HEK293 (cell line): ENCODE data around the gene OPN4.

Experiments
- FEZF1 ChIP-seq: fragments of 450-650 bp; formaldehyde crosslinking; IDR thresholded peaks from 2 replicates; pipeline ENCODE4 v1.5.1; 2016; ENCODE audit warnings: missing biosample characterization, missing genetic modification characterization
- GFI1B ChIP-seq: fragments of 450-650 bp; formaldehyde crosslinking; IDR thresholded peaks from 2 replicates; pipeline ENCODE4 v1.5.1; 2016; ENCODE audit warnings: missing biosample characterization, missing genetic modification characterization
- HOXD13 ChIP-seq: sonication (generic); formaldehyde crosslinking; IDR thresholded peaks from 2 replicates; pipeline ENCODE4 v1.8.0; 2022; ENCODE audit warnings: missing genetic modification reagents, borderline replicate concordance
- KLF9 ChIP-seq: fragments of 450-650 bp; formaldehyde crosslinking; IDR thresholded peaks from 2 replicates; pipeline ENCODE4 v1.5.1; 2016; ENCODE audit warnings: missing biosample characterization, missing genetic modification characterization, low read depth
- MEIS1 ChIP-seq: sonication (generic); formaldehyde crosslinking; IDR thresholded peaks from 2 replicates; pipeline ENCODE4 v1.8.1; 2022; ENCODE audit warnings: missing genetic modification reagents, mild to moderate bottlenecking, borderline replicate concordance
- SCRT2 ChIP-seq: fragments of 450-650 bp; formaldehyde crosslinking; IDR thresholded peaks from 2 replicates; pipeline ENCODE4 v1.5.1; 2016; ENCODE audit warnings: missing biosample characterization, missing genetic modification characterization
- SP3 ChIP-seq: fragments of 450-650 bp; formaldehyde crosslinking; IDR thresholded peaks from 2 replicates; pipeline ENCODE4 v1.5.1; 2016; ENCODE audit warnings: missing biosample characterization, missing genetic modification characterization
- ZBTB44 ChIP-seq: fragments of 450-650 bp; IDR thresholded peaks from 2 replicates; pipeline ENCODE4 v1.5.1; 2018; ENCODE audit warnings: missing biosample characterization, mild to moderate bottlenecking, missing genetic modification characterization
- ZBTB8A ChIP-seq: fragments of 450-650 bp; formaldehyde crosslinking; IDR thresholded peaks from 2 replicates; pipeline ENCODE4 v1.5.1; 2016; ENCODE audit warnings: missing biosample characterization, missing genetic modification characterization
- ZFP41 ChIP-seq: fragments of 450-650 bp; formaldehyde crosslinking; IDR thresholded peaks from 2 replicates; pipeline ENCODE4 v1.5.1; 2016; ENCODE audit warnings: missing biosample characterization, missing genetic modification characterization, borderline replicate concordance
- ZNF112 ChIP-seq: fragments of 450-650 bp; formaldehyde crosslinking; IDR thresholded peaks from 2 replicates; pipeline ENCODE4 v1.5.0; 2017; ENCODE audit warnings: missing biosample characterization, missing genetic modification characterization
- ZNF391 ChIP-seq: fragments of 450-650 bp; formaldehyde crosslinking; IDR thresholded peaks from 2 replicates; pipeline ENCODE4 v1.5.1; 2016; ENCODE audit warnings: low read depth, missing biosample characterization, missing genetic modification characterization, borderline replicate concordance
- ZNF473 ChIP-seq: fragments of 450-650 bp; formaldehyde crosslinking; IDR thresholded peaks from 2 replicates; pipeline ENCODE4 v1.5.1; 2017; ENCODE audit warnings: missing biosample characterization, missing genetic modification characterization
- ZNF514 ChIP-seq: fragments of 450-650 bp; formaldehyde crosslinking; IDR thresholded peaks from 2 replicates; pipeline ENCODE4 v1.5.1; 2016; ENCODE audit warnings: missing biosample characterization, missing genetic modification characterization
- ZNF610 ChIP-seq: fragments of 450-650 bp; formaldehyde crosslinking; IDR thresholded peaks from 2 replicates; pipeline ENCODE4 v1.5.1; 2016; ENCODE audit warnings: missing biosample characterization, missing genetic modification characterization, borderline replicate concordance
- ZNF623 ChIP-seq: fragments of 450-650 bp; formaldehyde crosslinking; IDR thresholded peaks from 2 replicates; pipeline ENCODE4 v1.5.1; 2016; ENCODE audit warnings: missing biosample characterization, missing genetic modification characterization
- ZNF626 ChIP-seq: fragments of 450-650 bp; sonication (Bioruptor Pico); formaldehyde crosslinking; IDR thresholded peaks from 2 replicates; pipeline ENCODE4 v1.5.1; 2018; ENCODE audit warnings: missing biosample characterization, missing genetic modification characterization, inconsistent platforms
- ZNF701 ChIP-seq: fragments of 450-650 bp; formaldehyde crosslinking; IDR thresholded peaks from 2 replicates; pipeline ENCODE4 v1.5.1; 2016; ENCODE audit warnings: missing biosample characterization, missing genetic modification characterization
- ZNF747 ChIP-seq: fragments of 450-650 bp; formaldehyde crosslinking; IDR thresholded peaks from 2 replicates; pipeline ENCODE4 v1.5.1; 2016; ENCODE audit warnings: missing biosample characterization, missing genetic modification characterization
- ZSCAN16 ChIP-seq: fragments of 450-650 bp; formaldehyde crosslinking; IDR thresholded peaks from 2 replicates; pipeline ENCODE4 v1.5.1; 2016; ENCODE audit warnings: missing biosample characterization, missing genetic modification characterization
- ZSCAN23 ChIP-seq: fragments of 450-650 bp; formaldehyde crosslinking; IDR thresholded peaks from 2 replicates; pipeline ENCODE4 v1.5.1; 2016; ENCODE audit warnings: missing biosample characterization, missing genetic modification characterization
- ZSCAN5A ChIP-seq: fragments of 450-650 bp; formaldehyde crosslinking; IDR thresholded peaks from 2 replicates; pipeline ENCODE4 v1.5.1; 2016; ENCODE audit warnings: missing biosample characterization, missing genetic modification characterization
- ZXDB ChIP-seq: fragments of 450-650 bp; formaldehyde crosslinking; IDR thresholded peaks from 2 replicates; pipeline ENCODE4 v1.5.1; 2016; ENCODE audit warnings: missing biosample characterization, missing genetic modification characterization
- TF ChIP-seq, protein P1 (sequence below): fragments of 450-650 bp; formaldehyde crosslinking; conservative IDR thresholded peaks from 2 replicates; pipeline ENCODE4 v1.5.1; 2016; ENCODE audit warnings: low read depth, missing biosample characterization, missing genetic modification characterization
- TF ChIP-seq, protein P2 (sequence below): fragments of 450-650 bp; formaldehyde crosslinking; IDR thresholded peaks from 2 replicates; pipeline ENCODE4 v1.5.1; 2016; ENCODE audit warnings: missing biosample characterization, missing genetic modification characterization, low read depth
- TF ChIP-seq, protein P3 (sequence below): fragments of 450-650 bp; formaldehyde crosslinking; IDR thresholded peaks from 2 replicates; pipeline ENCODE4 v1.5.1; 2016; ENCODE audit warnings: missing biosample characterization, missing genetic modification characterization, borderline replicate concordance

OPN4 gene

GRCh38 chr10:86693721-86694369 is 39.5 kb downstream of the OPN4 start (continued):
- TF ChIP-seq ZNF626 (no peak), HOXD13 (CRISPR knock-in tag) (no peak), SP3 (tag by site-specific recombination) (no peak; the same call in 1 of the 2 replicates), ZNF623 (tag by site-specific recombination) (no peak), ZNF514 (no peak), ZBTB44 (tag by site-specific recombination) (no peak), ZSCAN16 (no peak), SCRT2 (tag by site-specific recombination) (no peak), ZXDB (no peak), ZNF473 (tag by site-specific recombination) (no peak), ZNF610 (tag by site-specific recombination) (0 out of 2 replicates have a peak, but pooled peaks have one; percentile 17), ZNF112 (no peak), ZSCAN23 (tag by site-specific recombination) (no peak), ZSCAN5A (tag by site-specific recombination) (no peak), ZNF391 (tag by site-specific recombination) (no peak), ZNF701 (tag by site-specific recombination) (no peak), FEZF1 (tag by site-specific recombination) (no peak), KLF9 (no peak), MEIS1 (CRISPR knock-in tag) (no peak), ZFP41 (tag by site-specific recombination) (no peak), ZBTB8A (tag by site-specific recombination) (no peak), GFI1B (no peak), ZNF747 (tag by site-specific recombination) (no peak)
- TF ChIP-seq, protein P1, sequence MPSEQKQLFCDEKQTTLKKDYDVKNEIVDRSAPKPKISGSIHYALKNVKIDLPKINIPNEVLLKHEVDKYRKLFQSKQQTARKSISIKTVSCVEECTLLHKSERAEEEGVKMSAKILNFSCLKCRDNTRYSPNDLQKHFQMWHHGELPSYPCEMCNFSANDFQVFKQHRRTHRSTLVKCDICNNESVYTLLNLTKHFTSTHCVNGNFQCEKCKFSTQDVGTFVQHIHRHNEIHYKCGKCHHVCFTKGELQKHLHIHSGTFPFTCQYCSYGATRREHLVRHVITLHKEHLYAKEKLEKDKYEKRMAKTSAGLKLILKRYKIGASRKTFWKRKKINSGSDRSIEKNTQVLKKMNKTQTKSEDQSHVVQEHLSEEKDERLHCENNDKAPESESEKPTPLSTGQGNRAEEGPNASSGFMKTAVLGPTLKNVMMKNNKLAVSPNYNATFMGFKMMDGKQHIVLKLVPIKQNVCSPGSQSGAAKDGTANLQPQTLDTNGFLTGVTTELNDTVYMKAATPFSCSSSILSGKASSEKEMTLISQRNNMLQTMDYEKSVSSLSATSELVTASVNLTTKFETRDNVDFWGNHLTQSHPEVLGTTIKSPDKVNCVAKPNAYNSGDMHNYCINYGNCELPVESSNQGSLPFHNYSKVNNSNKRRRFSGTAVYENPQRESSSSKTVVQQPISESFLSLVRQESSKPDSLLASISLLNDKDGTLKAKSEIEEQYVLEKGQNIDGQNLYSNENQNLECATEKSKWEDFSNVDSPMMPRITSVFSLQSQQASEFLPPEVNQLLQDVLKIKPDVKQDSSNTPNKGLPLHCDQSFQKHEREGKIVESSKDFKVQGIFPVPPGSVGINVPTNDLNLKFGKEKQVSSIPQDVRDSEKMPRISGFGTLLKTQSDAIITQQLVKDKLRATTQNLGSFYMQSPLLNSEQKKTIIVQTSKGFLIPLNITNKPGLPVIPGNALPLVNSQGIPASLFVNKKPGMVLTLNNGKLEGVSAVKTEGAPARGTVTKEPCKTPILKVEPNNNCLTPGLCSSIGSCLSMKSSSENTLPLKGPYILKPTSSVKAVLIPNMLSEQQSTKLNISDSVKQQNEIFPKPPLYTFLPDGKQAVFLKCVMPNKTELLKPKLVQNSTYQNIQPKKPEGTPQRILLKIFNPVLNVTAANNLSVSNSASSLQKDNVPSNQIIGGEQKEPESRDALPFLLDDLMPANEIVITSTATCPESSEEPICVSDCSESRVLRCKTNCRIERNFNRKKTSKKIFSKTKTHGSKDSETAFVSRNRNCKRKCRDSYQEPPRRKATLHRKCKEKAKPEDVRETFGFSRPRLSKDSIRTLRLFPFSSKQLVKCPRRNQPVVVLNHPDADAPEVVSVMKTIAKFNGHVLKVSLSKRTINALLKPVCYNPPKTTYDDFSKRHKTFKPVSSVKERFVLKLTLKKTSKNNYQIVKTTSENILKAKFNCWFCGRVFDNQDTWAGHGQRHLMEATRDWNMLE (tag by site-specific recombination): no peak
- TF ChIP-seq, protein P2, sequence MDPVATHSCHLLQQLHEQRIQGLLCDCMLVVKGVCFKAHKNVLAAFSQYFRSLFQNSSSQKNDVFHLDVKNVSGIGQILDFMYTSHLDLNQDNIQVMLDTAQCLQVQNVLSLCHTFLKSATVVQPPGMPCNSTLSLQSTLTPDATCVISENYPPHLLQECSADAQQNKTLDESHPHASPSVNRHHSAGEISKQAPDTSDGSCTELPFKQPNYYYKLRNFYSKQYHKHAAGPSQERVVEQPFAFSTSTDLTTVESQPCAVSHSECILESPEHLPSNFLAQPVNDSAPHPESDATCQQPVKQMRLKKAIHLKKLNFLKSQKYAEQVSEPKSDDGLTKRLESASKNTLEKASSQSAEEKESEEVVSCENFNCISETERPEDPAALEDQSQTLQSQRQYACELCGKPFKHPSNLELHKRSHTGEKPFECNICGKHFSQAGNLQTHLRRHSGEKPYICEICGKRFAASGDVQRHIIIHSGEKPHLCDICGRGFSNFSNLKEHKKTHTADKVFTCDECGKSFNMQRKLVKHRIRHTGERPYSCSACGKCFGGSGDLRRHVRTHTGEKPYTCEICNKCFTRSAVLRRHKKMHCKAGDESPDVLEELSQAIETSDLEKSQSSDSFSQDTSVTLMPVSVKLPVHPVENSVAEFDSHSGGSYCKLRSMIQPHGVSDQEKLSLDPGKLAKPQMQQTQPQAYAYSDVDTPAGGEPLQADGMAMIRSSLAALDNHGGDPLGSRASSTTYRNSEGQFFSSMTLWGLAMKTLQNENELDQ (tag by site-specific recombination): no peak
- TF ChIP-seq, protein P3, sequence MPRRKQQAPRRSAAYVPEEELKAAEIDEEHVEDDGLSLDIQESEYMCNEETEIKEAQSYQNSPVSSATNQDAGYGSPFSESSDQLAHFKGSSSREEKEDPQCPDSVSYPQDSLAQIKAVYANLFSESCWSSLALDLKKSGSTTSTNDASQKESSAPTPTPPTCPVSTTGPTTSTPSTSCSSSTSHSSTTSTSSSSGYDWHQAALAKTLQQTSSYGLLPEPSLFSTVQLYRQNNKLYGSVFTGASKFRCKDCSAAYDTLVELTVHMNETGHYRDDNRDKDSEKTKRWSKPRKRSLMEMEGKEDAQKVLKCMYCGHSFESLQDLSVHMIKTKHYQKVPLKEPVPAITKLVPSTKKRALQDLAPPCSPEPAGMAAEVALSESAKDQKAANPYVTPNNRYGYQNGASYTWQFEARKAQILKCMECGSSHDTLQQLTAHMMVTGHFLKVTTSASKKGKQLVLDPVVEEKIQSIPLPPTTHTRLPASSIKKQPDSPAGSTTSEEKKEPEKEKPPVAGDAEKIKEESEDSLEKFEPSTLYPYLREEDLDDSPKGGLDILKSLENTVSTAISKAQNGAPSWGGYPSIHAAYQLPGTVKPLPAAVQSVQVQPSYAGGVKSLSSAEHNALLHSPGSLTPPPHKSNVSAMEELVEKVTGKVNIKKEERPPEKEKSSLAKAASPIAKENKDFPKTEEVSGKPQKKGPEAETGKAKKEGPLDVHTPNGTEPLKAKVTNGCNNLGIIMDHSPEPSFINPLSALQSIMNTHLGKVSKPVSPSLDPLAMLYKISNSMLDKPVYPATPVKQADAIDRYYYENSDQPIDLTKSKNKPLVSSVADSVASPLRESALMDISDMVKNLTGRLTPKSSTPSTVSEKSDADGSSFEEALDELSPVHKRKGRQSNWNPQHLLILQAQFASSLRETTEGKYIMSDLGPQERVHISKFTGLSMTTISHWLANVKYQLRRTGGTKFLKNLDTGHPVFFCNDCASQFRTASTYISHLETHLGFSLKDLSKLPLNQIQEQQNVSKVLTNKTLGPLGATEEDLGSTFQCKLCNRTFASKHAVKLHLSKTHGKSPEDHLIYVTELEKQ (tag by site-specific recombination): no peak
